Measurements from ENCODE around the gene HOXA9.

HOXA9 gene

GRCh38 chr7:27149842-27150567 is 15.3 kb downstream of the HOXA9 start:
- no peak for DNase-seq
- in situ Hi-C loops (cut with HindIII; ENCODE audit: low pct_ligation_motif_present, low sequenced_read_pairs) = no loop called here
- H3K36me3 ChIP-seq (replicated peaks) = no peaks in the 10 kb centered on the region
- H3K27ac ChIP-seq = no peak overlapping the region
- no peak overlapping the region for H3K4me3 ChIP-seq (ENCODE audit: low read depth, low read length)
- TF ChIP-seq CTCF (IDR thresholded peaks at IDR 0.05; ENCODE audit: low read depth, low read length, missing control alignments) = no peak
- peaks cover 95% of the 10 kb centered on the region for H3K27me3 ChIP-seq (replicated peaks)

GRCh38 chr7:27148756-27149641 is 16.3 kb downstream of the HOXA9 start:
- in situ Hi-C loops (cut with HindIII; ENCODE audit: low pct_ligation_motif_present, low sequenced_read_pairs) = no loop called here
- no peak for DNase-seq
- H3K36me3 ChIP-seq (replicated peaks) = no peaks in the 10 kb centered on the region
- H3K4me3 ChIP-seq (ENCODE audit: low read depth, low read length) = no peak overlapping the region
- no peak overlapping the region for H3K27ac ChIP-seq
- no peak for TF ChIP-seq CTCF (IDR thresholded peaks at IDR 0.05; ENCODE audit: low read depth, low read length, missing control alignments)
- peaks cover 95% of the 10 kb centered on the region for H3K27me3 ChIP-seq (replicated peaks)

- Histone ChIP-seq H3K4me3 (ENCODE audit: low read depth, low read length) (no peak overlapping the region), H3K27me3 (replicated peaks) (peaks cover 95% of the 10 kb centered on the region), H3K27ac (no peak overlapping the region), H3K36me3 (replicated peaks) (no peaks in the 10 kb centered on the region)
- no peak for TF ChIP-seq CTCF (IDR thresholded peaks at IDR 0.05; ENCODE audit: low read depth, low read length, missing control alignments)
- DNase-seq = no peak
- in situ Hi-C loops (cut with HindIII; ENCODE audit: low pct_ligation_motif_present, low sequenced_read_pairs) = no loop called here
Measured at GRCh38 chr7:27148031-27148755, 17.1 kb downstream of the HOXA9 start.

- Histone ChIP-seq H3K4me3 (ENCODE audit: low read depth, low read length) (no peak within 1 kb of the TSS), H3K27ac (no peak within 1 kb of the TSS), H3K27me3 (replicated peaks) (peaks cover 95% of the 10 kb centered on the region), H3K36me3 (replicated peaks) (no peaks in the 10 kb centered on the region)
- no peak for DNase-seq
- in situ Hi-C loops (cut with HindIII; ENCODE audit: low pct_ligation_motif_present, low sequenced_read_pairs) = no loop called here
- no peak for TF ChIP-seq CTCF (IDR thresholded peaks at IDR 0.05; ENCODE audit: low read depth, low read length, missing control alignments)
Measured at GRCh38 chr7:27147199-27148030, 17.9 kb downstream of the HOXA9 start, which contains the start of gene HOXA6. TSS of gene HOXA6 (minus strand) at chr7:27147774. CDS start at chr7:27147749, 25 bp downstream.

- DNase-seq = no peak
- Histone ChIP-seq H3K27me3 (replicated peaks) (peaks cover 95% of the 10 kb centered on the region), H3K36me3 (replicated peaks) (no peaks in the 10 kb centered on the region), H3K27ac (no peak overlapping the region), H3K4me3 (ENCODE audit: low read depth, low read length) (no peak overlapping the region)
- no peak for TF ChIP-seq CTCF (IDR thresholded peaks at IDR 0.05; ENCODE audit: low read depth, low read length, missing control alignments)
- in situ Hi-C loops (cut with HindIII; ENCODE audit: low pct_ligation_motif_present, low sequenced_read_pairs) = no loop called here
Measured at GRCh38 chr7:27146491-27147198, 18.7 kb downstream of the HOXA9 start.

Measured in brain microvascular endothelial cell (primary cell).